Heart left ventricle (tissue), 16 donors: Measurements from ENCODE around the gene CSRP1. TPM values are rescaled to one million over a fixed set of nuclear protein-coding genes. Genes with fewer than 3 reads are reported as not detected.

Source experiments
- ATAC-seq, 4 donors: fragments of 200-7000 bp; cut with Tn5 transposase; one replicate each; pipeline ENCODE4 v1.9.1; 2020 to 2022; ENCODE audit warnings: moderate library complexity in 4 of 4, mild to moderate bottlenecking in 3 of 4, moderate number of reproducible peaks in 1 of 4
- DNase-seq, 5 donors: peaks; one replicate each; pipeline ENCODE4 v3.0.0-alpha.2; 2020
- H3K27ac ChIP-seq, 12 donors: fragments of 200-600 bp; sonication (generic) in 4 of 12; one replicate each; pipeline versions ENCODE4 v1.5.0 to v1.8.0; 2016 to 2022; ENCODE audit warnings: mild to moderate bottlenecking in 2 of 12
- H3K27me3 ChIP-seq, 9 donors: fragments of 200-600 bp; sonication (generic) in 2 of 9; one replicate each; pipeline versions ENCODE4 v1.5.1 to v1.8.0; 2016 to 2022; ENCODE audit warnings: mild to moderate bottlenecking in 3 of 9
- H3K36me3 ChIP-seq, 9 donors: fragments of 200-600 bp; sonication (generic) in 2 of 9; one replicate each; pipeline versions ENCODE4 v1.5.0 to v1.8.0; 2018 to 2022; ENCODE audit warnings: mild to moderate bottlenecking in 2 of 9
- H3K4me1 ChIP-seq, 12 donors: fragments of 200-600 bp; sonication (generic) in 4 of 12; one replicate each; pipeline versions ENCODE4 v1.5.0 to v1.8.0; 2016 to 2022; ENCODE audit warnings: mild to moderate bottlenecking in 3 of 12
- H3K4me3 ChIP-seq, 12 donors: fragments of 200-600 bp; sonication (generic) in 4 of 12; one replicate each; pipeline versions ENCODE4 v1.5.0 to v1.8.0; 2017 to 2022; ENCODE audit warnings: mild to moderate bottlenecking in 9 of 12, moderate library complexity in 4 of 12
- H3K9me3 ChIP-seq, 12 donors: fragments of 200-600 bp; sonication (generic) in 4 of 12; one replicate each; pipeline versions ENCODE4 v1.5.0 to v1.8.0; 2016 to 2022; ENCODE audit warnings: mild to moderate bottlenecking in 1 of 12
- CTCF ChIP-seq, 12 donors: fragments of 200-600 bp; sonication (generic) in 4 of 12; IDR thresholded peaks; one replicate each; pipeline versions ENCODE4 v1.5.0 to v1.8.0; 2018 to 2022; ENCODE audit warnings: antibody characterized with exemption in 12 of 12, mild to moderate bottlenecking in 5 of 12
- POLR2A ChIP-seq, 2 donors: fragments of 450-650 bp; IDR thresholded peaks; one replicate each; pipeline ENCODE4 v1.6.1; 2017; ENCODE audit warnings: antibody characterized with exemption in 2 of 2, mild to moderate bottlenecking in 2 of 2, moderate library complexity in 2 of 2
- WGBS, 4 donors: extraction: QIAGEN DNeasy Blood & Tissue Kit in 2 of 4; methylation state at CpG; one replicate each; pipeline versions ENCODE4 v1.1.5 to v1.1.7; 2013 to 2018; 5-methylcytosine and 5-hydroxymethylcytosine counted together
- intact Hi-C, 10 donors: fragments of 100-400 bp; cut with DNase I; formaldehyde crosslinking; loops; one replicate each; pipeline versions ENCODE4 v1.11.1 to v1.14.2; 2022
- polyA plus RNA-seq, 2 donors: library from polyadenylated mRNA; stranded (reverse); fragments of 200-250 nt; gene quantifications; one replicate each; pipeline ENCODE4 v1.2.3, GENCODE V29; 2013
- total RNA-seq, 9 donors: library from RNA; depleted of rRNA in 2 of 9; stranded (reverse); fragments of >200 nt in 2 of 9; fragmentation: NEBNext Ultra II Directional in 3 of 9; extraction: Animal tissue kit (Norgen Biotek cat#: 25700) in 3 of 9; gene quantifications; one replicate each; pipeline versions ENCODE4 v1.1.0 to v1.2.4, GENCODE V29; 2016 to 2023
- donor health status: ischemic (EF 13 %, LVEDD 7.1; RV severe dilation, severe dysfunction).
- donor health status: healthy with polysubstance abuse.
- donor health status: DM: no; HTN: yes; CAD: no.
- donor health status: DM: no; HTN: no; CAD: no.
- donor health status: ischemic (EF 25% LVEDD 6.9; RV normal size, moderate dysfunction).
- donor health status: ischemic (EF 25% LVEDD 5.7; RV mildly dilated, moderate dysfunction).
- donor health status: healthy.
- donor health status: DM: yes; HTN: yes; CAD: no.
- donor health status: ischemic (EF 35%, LVEDD 5.7; RV mildly dilated, moderate dysfunction).
- donor health status: nonischemic (EF 11% LVEDD 7.7; RV severe dilation, severe dysfunction).
- donor health status: DM: yes; HTN: yes; CAD: no.
- donor health status: PGD.
- donor health status: ischemic (EF 29% LVEDD 5.4; RV normal size, mild dysfunction).
- donor health status: nonischemic (EF 23%, LVEDD 6.1; RV moderate dilation, normal function).

Gene CSRP1
- total and polyA plus RNA-seq, 11 donors: 35.8 to 325 (median 78.6) TPM

- WGBS, 4 donors: 85 to 96% (median 93%) methylated on average over 3 of the region's 3 CpGs
- H3K27ac ChIP-seq: no peak overlapping the region
- DNase-seq: no peak
- intact Hi-C loops: loop anchor here in 1 of 10 donors (2.0 kb wide), 1 partner anchor 47 kb away; no protein-coding TSS in a partner anchor
- H3K36me3 ChIP-seq: no peaks in the 10 kb centered on the region
- H3K9me3 ChIP-seq: no peaks in the 10 kb centered on the region
- peaks cover 0 to 13% (median 5%) of the 10 kb centered on the region in 12 donors for H3K4me1 ChIP-seq
- no peaks in the 10 kb centered on the region for H3K27me3 ChIP-seq
- no peak overlapping the region for H3K4me3 ChIP-seq
- TF ChIP-seq POLR2A (IDR thresholded peaks at IDR 0.05) (no peak), CTCF (IDR thresholded peaks at IDR 0.05) (no peak)
- ATAC-seq: no peak
Measured at GRCh38 chr1:201434266-201434665, 72.7 kb downstream of the CSRP1 start.

- Histone ChIP-seq H3K27me3 (no peaks in the 10 kb centered on the region), H3K27ac (no peak overlapping the region), H3K4me3 (no peak overlapping the region), H3K36me3 (no peaks in the 10 kb centered on the region), H3K9me3 (no peaks in the 10 kb centered on the region), H3K4me1 (peaks cover 0 to 13% (median 5%) of the 10 kb centered on the region in 12 donors)
- TF ChIP-seq POLR2A (IDR thresholded peaks at IDR 0.05): no peak
- no peak for TF ChIP-seq CTCF (IDR thresholded peaks at IDR 0.05)
- intact Hi-C loops: loop anchor here in 1 of 10 donors (2.0 kb wide), 1 partner anchor 47 kb away; no protein-coding TSS in a partner anchor
- ATAC-seq (no peak), DNase-seq (no peak)
- 88 to 91% (median 89%) methylated on average over 6 of the region's 6 CpGs for WGBS, 4 donors
Measured at GRCh38 chr1:201433609-201434008, 73.3 kb downstream of the CSRP1 start.

Other genes starting within 250 kb of the CSRP1 start
- 1 to 10 TPM in 1 of 9 donors, under 1 TPM in 6, not detected in 2; 0.09 to 1.6 (median 0.27) TPM for gene PKP1, start 223.6 kb downstream of the CSRP1 start, total RNA-seq
- under 1 TPM in 1 of 2 donors, not detected in 1; 0.62 TPM for gene PKP1, start 223.6 kb downstream of the CSRP1 start, polyA plus RNA-seq
- 1,000 to 10,000 TPM; 5,987 to 9,948 (median 7,621) TPM for gene TNNT2, start 129.4 kb downstream of the CSRP1 start, total RNA-seq
- gene TNNT2, start 129.4 kb downstream of the CSRP1 start, polyA plus RNA-seq: over 10,000 TPM in 1 of 2 donors, 1,000 to 10,000 TPM in 1; 9,964 to 28,496 TPM
- gene LAD1, start 107.8 kb downstream of the CSRP1 start, total RNA-seq: 10 to 100 TPM in 2 of 9 donors, 1 to 10 TPM in 7; 2.0 to 99.2 (median 6.4) TPM
- 10 to 100 TPM in 1 of 2 donors, 1 to 10 TPM in 1; 6.9 to 49.3 TPM for gene LAD1, start 107.8 kb downstream of the CSRP1 start, polyA plus RNA-seq
- 10 to 100 TPM in 3 of 9 donors, 1 to 10 TPM in 6; 1.6 to 64.5 (median 8.1) TPM for gene TNNI1, start 85.4 kb downstream of the CSRP1 start, total RNA-seq
- gene TNNI1, start 85.4 kb downstream of the CSRP1 start, polyA plus RNA-seq: 10 to 100 TPM; 25.0 to 27.9 TPM
- 10 to 100 TPM; 18.4 to 48.1 (median 33.4) TPM for gene PHLDA3, start 37.9 kb downstream of the CSRP1 start, total RNA-seq
- 10 to 100 TPM; 15.2 to 22.9 TPM for gene PHLDA3, start 37.9 kb downstream of the CSRP1 start, polyA plus RNA-seq
- 100 to 1,000 TPM in 1 of 9 donors, 10 to 100 TPM in 8; 58.0 to 107 (median 85.0) TPM for gene NAV1, start 32.0 kb upstream of the CSRP1 start, total RNA-seq
- 10 to 100 TPM; 30.5 to 37.6 TPM for gene NAV1, start 32.0 kb upstream of the CSRP1 start, polyA plus RNA-seq